ENCODE measurements around the gene HECTD3.
"Not testable (repeated sequence)": the region's sequence is repeated elsewhere in the genome, so short reads cannot be mapped to it uniquely, and the experiment has no call there.

The HECTD3 gene

DNA sequence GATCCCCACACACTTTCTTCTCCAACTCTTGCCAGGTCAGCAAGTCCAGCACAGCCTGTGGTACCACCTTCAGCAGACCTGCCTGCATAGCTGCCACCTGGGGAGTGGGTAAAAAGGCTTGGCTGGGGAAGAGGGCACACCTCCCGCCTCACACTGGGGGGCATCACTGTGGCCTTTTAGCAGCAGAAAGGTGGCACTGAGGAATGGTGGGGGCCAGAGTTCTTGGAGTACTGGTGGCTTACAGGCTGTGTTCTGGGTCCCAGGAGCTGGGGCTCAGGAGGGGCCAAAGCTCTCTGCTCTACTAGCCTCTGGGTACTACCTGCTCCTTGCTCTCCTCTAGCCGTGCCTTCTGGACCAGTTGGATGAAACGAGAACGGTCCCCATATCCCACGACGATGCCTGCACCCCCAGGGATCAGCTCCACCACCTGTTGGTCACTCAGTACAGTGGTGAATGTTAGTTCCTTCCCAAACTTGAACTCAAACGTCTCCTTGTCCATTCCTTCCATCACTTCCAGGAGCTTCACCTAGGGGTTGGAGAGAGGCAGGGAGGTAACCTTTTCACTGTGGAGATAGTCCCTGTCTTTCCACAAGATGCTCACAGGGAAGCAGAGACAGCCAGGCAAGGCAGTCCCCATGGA is 6.7 kb downstream of the HECTD3 start:
- Histone ChIP-seq H3K9ac (ENCODE audit: low read length) (no peak overlapping the region), H3K4me3 (ENCODE audit: insufficient read depth, low read length, poor library complexity, severe bottlenecking) (no peak overlapping the region), H3K9me3 (ENCODE audit: insufficient read depth, low read length) (no peaks in the 10 kb centered on the region), H3K27me3 (ENCODE audit: low read length) (no peaks in the 10 kb centered on the region), H2AFZ (ENCODE audit: low read depth, low read length, severe bottlenecking) (no peak overlapping the region), H3K4me2 (ENCODE audit: low read depth, low read length, poor library complexity, severe bottlenecking) (no peak overlapping the region), H3K9me2 (replicated peaks; ENCODE audit: insufficient read depth, low read length) (no peaks in the 10 kb centered on the region), H3K79me2 (ENCODE audit: insufficient read depth, low read length) (no peaks in the 10 kb centered on the region), H3F3A (ENCODE audit: insufficient read depth) (0 out of 2 replicates have a peak, but pooled peaks cover under 1% of the 10 kb centered on the region), H3K36me3 (ENCODE audit: low read length) (no peaks in the 10 kb centered on the region), H4K20me1 (ENCODE audit: low read depth, low read length) (no peaks in the 10 kb centered on the region), H3K27ac (ENCODE audit: low read depth, low read length) (no peak overlapping the region)
- TF ChIP-seq EZH2phosphoT487 (conservative IDR thresholded peaks at IDR 0.05; ENCODE audit: low read length) (no peak), CTCF (IDR thresholded peaks at IDR 0.05; ENCODE audit: insufficient read depth, low read length, poor library complexity, severe bottlenecking) (no peak)

DNA sequence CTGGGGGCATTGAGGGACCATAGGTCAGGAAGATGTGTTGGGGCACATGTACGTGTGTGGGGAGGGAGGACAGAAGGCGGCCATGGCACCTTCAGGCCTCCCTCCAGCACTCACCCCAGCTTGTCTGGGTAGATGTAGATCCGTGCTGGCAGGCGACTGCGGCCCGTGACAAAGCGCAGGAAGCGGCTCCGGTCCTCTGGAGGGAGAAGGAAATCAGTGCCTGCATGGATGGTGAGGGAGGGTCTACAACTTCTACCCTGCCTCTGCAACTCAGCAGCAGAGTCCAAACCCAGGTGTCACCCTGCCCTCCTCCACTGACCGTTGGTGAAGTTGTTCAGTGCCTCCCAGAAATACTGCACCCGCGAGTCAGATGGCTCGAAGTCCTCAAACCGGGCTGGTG is 7.4 kb downstream of the HECTD3 start:
- Histone ChIP-seq H3K36me3 (ENCODE audit: low read length) (no peaks in the 10 kb centered on the region), H3K27ac (ENCODE audit: low read depth, low read length) (no peak overlapping the region)

GRCh38 chr1:45002650-45003645 is 8.2 kb downstream of the HECTD3 start:
- TF ChIP-seq CTCF (IDR thresholded peaks at IDR 0.05; ENCODE audit: insufficient read depth, low read length, poor library complexity, severe bottlenecking) (no peak), EZH2phosphoT487 (conservative IDR thresholded peaks at IDR 0.05; ENCODE audit: low read length) (no peak)
- Histone ChIP-seq H3K9me3 (ENCODE audit: insufficient read depth, low read length) (no peaks in the 10 kb centered on the region), H2AFZ (ENCODE audit: low read depth, low read length, severe bottlenecking) (no peak overlapping the region), H3K36me3 (ENCODE audit: low read length) (no peaks in the 10 kb centered on the region), H3F3A (ENCODE audit: insufficient read depth) (0 out of 2 replicates have a peak, but pooled peaks cover 3% of the 10 kb centered on the region), H3K79me2 (ENCODE audit: insufficient read depth, low read length) (no peaks in the 10 kb centered on the region), H3K9ac (ENCODE audit: low read length) (no peak overlapping the region), H3K4me3 (ENCODE audit: insufficient read depth, low read length, poor library complexity, severe bottlenecking) (no peak overlapping the region), H4K20me1 (ENCODE audit: low read depth, low read length) (no peaks in the 10 kb centered on the region), H3K27ac (ENCODE audit: low read depth, low read length) (no peak overlapping the region), H3K27me3 (ENCODE audit: low read length) (no peaks in the 10 kb centered on the region), H3K9me2 (replicated peaks; ENCODE audit: insufficient read depth, low read length) (no peaks in the 10 kb centered on the region), H3K4me2 (ENCODE audit: low read depth, low read length, poor library complexity, severe bottlenecking) (no peak overlapping the region)

More for the DNA sequence above, 7.4 kb downstream of the HECTD3 start:
- no peaks in the 10 kb centered on the region for H4K20me1 ChIP-seq (ENCODE audit: low read depth, low read length)
- no peak overlapping the region for H3K4me3 ChIP-seq (ENCODE audit: insufficient read depth, low read length, poor library complexity, severe bottlenecking)
- H3K9me2 ChIP-seq (replicated peaks; ENCODE audit: insufficient read depth, low read length) = no peaks in the 10 kb centered on the region
- no peak overlapping the region for H3K9ac ChIP-seq (ENCODE audit: low read length)
- no peaks in the 10 kb centered on the region for H3K79me2 ChIP-seq (ENCODE audit: insufficient read depth, low read length)
- H3F3A ChIP-seq (ENCODE audit: insufficient read depth) = 0 out of 2 replicates have a peak, but pooled peaks cover 3% of the 10 kb centered on the region
- H2AFZ ChIP-seq (ENCODE audit: low read depth, low read length, severe bottlenecking) = no peak overlapping the region
- no peaks in the 10 kb centered on the region for H3K9me3 ChIP-seq (ENCODE audit: insufficient read depth, low read length)
- H3K4me2 ChIP-seq (ENCODE audit: low read depth, low read length, poor library complexity, severe bottlenecking) = no peak overlapping the region
- no peaks in the 10 kb centered on the region for H3K27me3 ChIP-seq (ENCODE audit: low read length)
- TF ChIP-seq EZH2phosphoT487 (conservative IDR thresholded peaks at IDR 0.05; ENCODE audit: low read length) = no peak
- TF ChIP-seq CTCF (IDR thresholded peaks at IDR 0.05; ENCODE audit: insufficient read depth, low read length, poor library complexity, severe bottlenecking) = no peak

DNA sequence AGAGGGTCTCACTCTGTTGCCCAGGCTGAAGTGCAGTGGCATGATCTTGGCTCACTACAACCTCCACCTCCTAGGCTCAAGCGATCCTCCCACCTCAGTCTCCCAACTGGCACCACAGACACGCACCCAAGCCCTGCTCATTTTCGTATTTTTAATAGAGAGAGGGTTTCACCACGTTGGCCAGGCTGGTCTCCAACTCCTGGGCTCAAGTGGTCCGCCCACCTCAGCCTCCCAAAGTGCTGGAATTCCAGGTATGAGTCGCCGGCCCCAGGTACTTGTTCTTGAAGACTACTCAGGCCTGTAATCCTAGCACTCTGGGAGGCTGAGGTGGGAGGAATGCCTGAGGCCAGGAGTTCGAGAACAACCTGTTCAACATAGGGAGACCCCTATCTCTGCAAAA is 9.5 kb downstream of the HECTD3 start:
- H3K4me2 ChIP-seq (ENCODE audit: low read depth, low read length, poor library complexity, severe bottlenecking); H3K27me3 ChIP-seq (ENCODE audit: low read length); H3K4me3 ChIP-seq (ENCODE audit: insufficient read depth, low read length, poor library complexity, severe bottlenecking); H2AFZ ChIP-seq (ENCODE audit: low read depth, low read length, severe bottlenecking); H3K79me2 ChIP-seq (ENCODE audit: insufficient read depth, low read length); H3F3A ChIP-seq (ENCODE audit: insufficient read depth); H3K9me3 ChIP-seq (ENCODE audit: insufficient read depth, low read length); H3K27ac ChIP-seq (ENCODE audit: low read depth, low read length); H4K20me1 ChIP-seq (ENCODE audit: low read depth, low read length); H3K9ac ChIP-seq (ENCODE audit: low read length); H3K36me3 ChIP-seq (ENCODE audit: low read length); H3K9me2 ChIP-seq (replicated peaks; ENCODE audit: insufficient read depth, low read length): not testable (repeated sequence)

Measured in SU-DHL-6 (cell line).